ENCODE data around the gene KCNIP2.
A peak's percentile ranks its signal among the peaks of the same experiment; 100 is the strongest.
"Not testable (repeated sequence)": the region's sequence is repeated elsewhere in the genome, so short reads cannot be mapped to it uniquely, and the experiment has no call there.

KCNIP2 gene

GRCh38 chr10:101828766-101829551, 14.6 kb downstream of the KCNIP2 start:
- DNase-seq (ENCODE audit: low spot score), result peak; percentile 57

- no peak for DNase-seq (ENCODE audit: low spot score)
These were observed 15.5 kb downstream of the KCNIP2 start for GRCh38 chr10:101827919-101828600.

DNA sequence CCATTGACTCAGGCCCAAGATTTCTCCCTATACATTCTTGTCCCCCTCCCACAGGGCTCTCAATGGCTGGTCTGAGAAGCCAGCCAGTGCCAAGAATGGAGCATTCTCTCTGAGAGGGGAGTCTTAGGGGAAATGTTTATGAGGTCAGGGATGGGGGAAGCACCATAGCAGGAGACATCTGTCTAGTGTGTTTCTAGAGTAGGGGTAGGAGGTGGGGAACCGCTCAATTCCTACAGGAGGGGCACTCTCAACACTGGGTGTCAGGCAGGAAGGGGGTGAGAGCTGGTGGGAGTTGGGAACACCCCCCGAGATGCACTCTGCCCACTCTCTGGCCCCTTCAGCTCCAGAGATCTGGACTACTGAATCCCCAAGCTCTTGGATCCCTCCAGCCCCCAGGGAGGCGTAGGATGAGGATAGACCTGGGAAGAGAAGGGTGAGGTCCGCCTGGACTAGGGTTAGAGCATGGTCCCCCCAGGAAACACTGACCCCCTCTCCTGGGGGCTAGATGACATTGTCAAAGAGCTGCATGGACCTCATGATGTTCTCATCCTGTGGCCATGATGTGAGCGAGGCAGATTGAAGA, 16.7 kb downstream of the KCNIP2 start:
- no peak for DNase-seq (ENCODE audit: low spot score)

- no peak for DNase-seq (ENCODE audit: low spot score)
These were observed 18.9 kb downstream of the KCNIP2 start for GRCh38 chr10:101824736-101825135.

DNA sequence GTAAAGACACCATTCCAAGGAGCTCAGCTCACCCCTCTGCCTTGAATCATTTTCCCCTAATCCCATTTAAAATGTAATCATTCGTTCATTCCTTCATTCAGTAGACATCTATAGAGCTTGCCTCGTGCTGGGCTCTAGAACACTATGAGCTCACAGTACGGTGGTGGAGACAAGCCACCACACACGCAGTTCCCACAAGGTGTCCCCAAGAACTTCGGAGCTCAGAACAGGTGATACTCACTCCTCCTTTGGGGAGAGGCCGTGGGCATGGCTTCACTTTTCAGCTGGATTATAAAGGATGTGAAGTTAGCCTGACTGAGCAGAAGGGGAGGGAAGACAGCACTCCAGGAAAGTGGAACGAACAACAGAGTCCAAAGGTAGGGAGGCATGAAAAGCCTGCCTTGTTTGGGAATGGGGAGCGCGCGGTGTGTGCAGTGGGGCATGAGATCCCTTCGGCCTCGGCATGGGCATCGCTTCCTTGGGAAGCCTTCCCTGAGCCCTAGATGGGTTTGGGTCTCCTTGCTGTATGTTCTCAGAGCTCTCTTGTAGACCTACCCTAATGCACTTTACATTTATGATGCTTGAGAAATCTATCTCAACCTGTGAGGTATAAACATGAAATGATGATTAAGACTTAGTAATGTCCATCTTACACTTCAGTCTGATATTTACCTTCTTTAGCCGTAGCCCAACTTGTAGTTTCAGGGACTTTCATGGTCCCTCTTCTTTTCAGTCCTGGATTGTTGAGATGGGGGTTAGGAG, 24.5 kb downstream of the KCNIP2 start:
- DNase-seq (ENCODE audit: low spot score), result no peak

- DNase-seq (ENCODE audit: low spot score), result peak; percentile 86
These were observed 25.3 kb downstream of the KCNIP2 start, which contains the start of gene OGA for GRCh38 chr10:101818119-101818871. OGA (minus strand) TSS chr10:101818444; CDS start chr10:101818022, 422 bp downstream.

- peak; percentile 66 for DNase-seq (ENCODE audit: low spot score)
These were observed 26.1 kb downstream of the KCNIP2 start for GRCh38 chr10:101817337-101818118.

DNA sequence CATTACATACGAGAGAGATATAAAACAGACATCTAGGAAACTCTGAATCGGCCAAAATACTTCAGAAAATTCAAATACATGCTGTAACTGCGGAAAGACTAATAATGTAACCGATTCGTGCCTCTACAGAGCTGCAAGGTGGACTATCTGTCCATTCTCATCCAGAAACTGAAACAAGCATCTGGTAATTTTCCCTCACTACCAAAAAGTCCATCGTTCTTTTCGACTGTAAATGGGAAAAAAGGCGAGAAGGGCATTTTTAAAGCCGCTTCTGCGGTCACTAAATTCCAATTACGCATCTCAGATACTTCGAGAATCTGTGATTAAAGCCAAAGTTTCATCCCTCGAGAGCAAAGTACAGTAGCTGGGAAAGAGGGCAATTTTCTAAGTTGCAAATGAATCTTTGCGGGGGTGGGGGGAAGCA, 26.7 kb downstream of the KCNIP2 start:
- DNase-seq (ENCODE audit: low spot score), result no peak

GRCh38 chr10:101816376-101816775, 27.2 kb downstream of the KCNIP2 start:
- DNase-seq (ENCODE audit: low spot score), result no peak

GRCh38 chr10:101814466-101815071, 29.0 kb downstream of the KCNIP2 start:
- no peak for DNase-seq (ENCODE audit: low spot score)

DNA sequence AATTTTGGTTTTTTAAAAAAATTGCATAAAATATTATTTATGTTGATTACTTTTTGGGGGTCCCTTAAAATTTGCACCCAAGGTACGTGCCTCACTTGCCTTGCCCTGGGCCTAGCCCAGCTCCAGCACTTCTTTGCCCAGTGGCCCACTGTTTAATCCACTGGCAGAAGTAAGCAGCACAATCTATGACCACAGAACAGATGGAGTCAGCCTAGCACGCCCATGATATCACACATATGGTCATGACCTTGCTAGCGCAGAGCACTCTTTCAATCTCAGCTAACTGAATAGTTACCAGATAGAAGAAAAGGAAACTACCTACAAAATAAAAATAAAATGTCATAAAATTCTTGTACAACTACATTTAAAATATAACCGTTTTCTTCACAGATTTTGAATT, 31.0 kb downstream of the KCNIP2 start:
- peak; percentile 21 for DNase-seq (ENCODE audit: low spot score)

- DNase-seq (ENCODE audit: low spot score), result no peak
These were observed 36.4 kb downstream of the KCNIP2 start for GRCh38 chr10:101807158-101807557.

DNA sequence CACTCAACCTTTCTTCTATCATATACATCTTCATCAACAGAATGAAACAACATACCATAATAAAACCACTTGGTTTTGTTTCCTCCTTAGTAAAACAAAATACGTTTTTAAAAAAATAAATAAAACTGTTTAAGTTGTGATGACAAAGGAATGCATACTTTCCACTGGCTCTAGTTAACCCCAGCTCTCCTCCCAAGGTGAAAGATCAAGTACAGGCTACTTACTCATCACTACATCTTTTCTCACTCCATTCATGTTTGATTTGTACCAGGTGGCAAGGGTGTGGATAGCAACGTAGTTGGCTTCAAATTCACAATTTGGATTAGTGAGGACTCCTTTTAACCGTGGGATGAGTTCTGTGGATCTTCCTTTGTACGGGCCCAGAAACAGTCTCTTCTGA, 40.1 kb downstream of the KCNIP2 start:
- DNase-seq (ENCODE audit: low spot score), result no peak

DNA sequence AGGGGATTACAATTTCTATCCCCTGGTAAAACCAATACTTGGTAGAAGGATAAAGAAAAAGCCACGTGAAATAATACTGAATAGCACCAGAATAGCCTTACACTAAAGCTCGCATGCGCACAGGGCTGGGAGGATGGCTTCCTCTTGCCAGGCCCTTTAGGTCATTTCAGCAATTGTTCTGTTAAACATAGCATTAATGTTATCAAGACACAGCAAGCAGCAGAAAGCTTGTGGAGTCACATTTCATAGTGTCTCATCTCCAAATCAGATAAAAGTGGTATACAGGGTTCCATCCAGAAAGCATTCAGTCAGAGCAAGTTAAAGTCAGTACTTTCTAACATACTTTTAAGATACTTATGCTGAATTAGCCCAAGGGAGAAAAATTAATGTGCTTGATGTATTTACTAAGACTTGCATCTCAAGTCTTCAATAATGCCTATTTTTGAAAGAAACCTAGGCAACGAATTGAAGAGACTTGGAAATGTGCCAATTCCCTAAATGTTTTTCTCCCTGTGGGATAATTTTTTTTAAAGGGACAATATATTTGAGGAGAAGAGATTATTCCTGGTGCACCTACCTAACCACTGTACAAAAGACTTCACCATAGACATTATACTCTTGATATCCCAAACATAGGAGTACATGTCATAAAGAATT, 46.1 kb downstream of the KCNIP2 start:
- DNase-seq (ENCODE audit: low spot score), result no peak

DNA sequence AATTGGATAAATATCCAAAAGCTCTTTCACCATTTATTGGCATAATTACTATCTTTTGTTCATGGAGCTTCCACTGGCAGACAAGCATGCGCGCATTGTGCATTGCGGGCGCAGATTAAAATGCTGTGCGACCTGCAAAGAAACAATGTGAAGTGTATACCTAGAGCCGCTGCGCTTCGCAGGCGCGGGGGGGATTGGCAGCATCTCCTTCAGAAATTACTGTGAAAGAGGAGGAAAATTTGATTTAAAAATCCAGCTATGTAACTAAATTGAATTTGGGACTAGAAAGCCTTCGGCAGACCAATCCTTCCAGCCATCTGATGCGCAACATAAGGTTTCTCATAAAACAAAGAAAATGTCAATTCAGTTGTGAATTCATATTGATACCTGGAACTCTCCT, 50.1 kb downstream of the KCNIP2 start:
- no peak for DNase-seq (ENCODE audit: low spot score)

DNA sequence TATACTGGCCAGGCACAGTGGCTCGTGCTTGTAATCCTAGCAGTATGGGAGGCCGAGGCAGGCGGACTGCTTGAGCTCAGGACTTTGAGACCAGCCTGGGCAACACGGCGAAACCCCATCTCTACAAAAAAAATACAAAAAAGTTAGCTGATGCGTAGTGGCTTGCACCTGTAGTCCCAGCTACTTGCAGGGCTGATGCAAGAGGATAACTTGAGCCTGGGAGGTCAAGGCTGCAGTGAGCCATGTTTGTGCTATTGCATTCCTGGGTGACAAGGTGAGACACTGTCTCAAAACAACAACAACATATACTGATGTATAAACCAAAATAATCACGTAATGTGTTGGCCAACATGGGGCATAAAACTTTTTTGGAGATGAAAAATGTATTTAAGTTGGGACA, 53.9 kb downstream of the KCNIP2 start:
- DNase-seq (ENCODE audit: low spot score), result no peak

DNA sequence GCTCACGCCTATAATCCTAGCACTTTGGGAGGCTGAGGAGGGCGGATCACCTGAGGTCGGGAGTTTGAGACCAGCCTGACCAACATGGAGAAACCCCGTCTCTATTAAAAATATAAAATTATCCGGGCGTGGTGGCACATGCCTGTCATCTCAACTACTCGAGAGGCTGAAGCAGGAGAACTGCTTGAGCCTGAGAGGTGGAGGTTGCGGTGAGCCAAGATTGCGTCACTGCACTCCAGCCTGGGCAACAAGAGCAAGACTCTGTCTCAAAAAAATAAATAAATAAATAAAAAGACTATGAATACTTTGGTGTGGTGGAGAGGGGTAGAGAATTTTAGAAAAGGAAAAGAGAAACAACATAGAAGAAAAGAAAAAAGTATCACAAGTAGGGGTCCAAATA, 54.4 kb downstream of the KCNIP2 start:
- DNase-seq (ENCODE audit: low spot score), result not testable (repeated sequence)

GRCh38 chr10:101785801-101786200, 57.8 kb downstream of the KCNIP2 start:
- no peak for DNase-seq (ENCODE audit: low spot score)

- no peak for DNase-seq (ENCODE audit: low spot score)
These were observed 59.0 kb downstream of the KCNIP2 start for GRCh38 chr10:101784558-101784957.

- peak; percentile 33 for DNase-seq (ENCODE audit: low spot score)
These were observed 59.9 kb downstream of the KCNIP2 start for GRCh38 chr10:101783736-101784118.

All from D341Med (cell line).